Activated CD4-positive, alpha-beta T cell treated with anti-CD3 and anti-CD28 coated beads, Interleukin-2, amount 10 ng/mL, durations not matched to agents 24 days and 14 days (primary cell): ENCODE measurements around the gene C6orf132. TPM values are rescaled to one million over a fixed set of nuclear protein-coding genes. Genes with fewer than 3 reads are reported as not detected.

ENCODE experiments used
- DNase-seq: peaks from one replicate; pipeline ENCODE4 v3.0.0; 2022
- H3K27ac Mint-ChIP-seq: one replicate; pipeline ENCODE4 v1.8.0; 2022; ENCODE audit warnings: mild to moderate bottlenecking, mixed read lengths
- H3K27me3 Mint-ChIP-seq: one replicate; pipeline ENCODE4 v1.8.0; 2022; ENCODE audit warnings: mixed read lengths
- H3K36me3 Mint-ChIP-seq: one replicate; pipeline ENCODE4 v1.8.0; 2022; ENCODE audit warnings: low read depth, mild to moderate bottlenecking, mixed read lengths
- H3K4me1 Mint-ChIP-seq: one replicate; pipeline ENCODE4 v1.8.0; 2021; ENCODE audit warnings: mixed read lengths
- H3K4me3 Mint-ChIP-seq: one replicate; pipeline ENCODE4 v1.8.0; 2022; ENCODE audit warnings: mild to moderate bottlenecking, moderate library complexity, mixed read lengths
- H3K9me3 Mint-ChIP-seq: one replicate; pipeline ENCODE4 v1.8.0; 2021; ENCODE audit warnings: mixed read lengths
- intact Hi-C: fragments of 100-400 bp; cut with micrococcal nuclease; formaldehyde crosslinking; loops from one replicate; pipeline ENCODE4 v1.15.1; 2023
- total RNA-seq: library from RNA; stranded (reverse); gene quantifications from 2 replicates; pipeline ENCODE4 v1.2.3, GENCODE V29; 2022

C6orf132 gene
- total RNA-seq, 1 donor from 2014 or later = 0.40 TPM

GRCh38 chr6:42100029-42100901 lies 42.2 kb downstream of the C6orf132 start:
- intact Hi-C loops = loop anchor here (2.0 kb wide), 1 partner anchor 51 kb away; no protein-coding TSS in a partner anchor
- peak; percentile 66 for DNase-seq
- no peaks in the 10 kb centered on the region for H3K9me3 Mint-ChIP-seq
- no peaks in the 10 kb centered on the region for H3K36me3 Mint-ChIP-seq
- peak overlapping the region; percentile 86 for H3K27ac Mint-ChIP-seq
- H3K4me1 Mint-ChIP-seq = peaks cover 37% of the 10 kb centered on the region
- peak overlapping the region; percentile 61 for H3K4me3 Mint-ChIP-seq
- H3K27me3 Mint-ChIP-seq = no peaks in the 10 kb centered on the region

- Mint-ChIP-seq H3K4me1 (peaks cover 37% of the 10 kb centered on the region), H3K27me3 (no peaks in the 10 kb centered on the region), H3K27ac (peak overlapping the region; percentile 86), H3K36me3 (no peaks in the 10 kb centered on the region), H3K4me3 (peak overlapping the region; percentile 61), H3K9me3 (no peaks in the 10 kb centered on the region)
- DNase-seq = peak; percentile 65
- intact Hi-C loops = loop anchor here (2.0 kb wide), 1 partner anchor 51 kb away; no protein-coding TSS in a partner anchor
Measured at GRCh38 chr6:42099340-42100028, 42.9 kb downstream of the C6orf132 start.

- Mint-ChIP-seq H3K36me3 (no peaks in the 10 kb centered on the region), H3K27me3 (no peaks in the 10 kb centered on the region), H3K4me1 (peaks cover 21% of the 10 kb centered on the region), H3K27ac (no peak overlapping the region), H3K9me3 (no peaks in the 10 kb centered on the region), H3K4me3 (no peak overlapping the region)
- intact Hi-C loops = no loop called here
- DNase-seq = no peak
Measured at GRCh38 chr6:42095776-42096541, 46.5 kb downstream of the C6orf132 start.

- Mint-ChIP-seq H3K4me3 (no peak overlapping the region), H3K27ac (no peak overlapping the region), H3K36me3 (no peaks in the 10 kb centered on the region), H3K27me3 (no peaks in the 10 kb centered on the region), H3K9me3 (no peaks in the 10 kb centered on the region), H3K4me1 (peaks cover 15% of the 10 kb centered on the region)
- intact Hi-C loops = no loop called here
- no peak for DNase-seq
Measured at GRCh38 chr6:42095094-42095493, 47.3 kb downstream of the C6orf132 start.

GRCh38 chr6:42093582-42094329 lies 48.7 kb downstream of the C6orf132 start:
- Mint-ChIP-seq H3K27me3 (no peaks in the 10 kb centered on the region), H3K36me3 (no peaks in the 10 kb centered on the region), H3K27ac (no peak overlapping the region), H3K9me3 (no peaks in the 10 kb centered on the region), H3K4me3 (no peak overlapping the region), H3K4me1 (peaks cover 8% of the 10 kb centered on the region)
- DNase-seq = no peak
- intact Hi-C loops = no loop called here

- H3K4me1 Mint-ChIP-seq = peaks cover 2% of the 10 kb centered on the region
- H3K27ac Mint-ChIP-seq = no peak overlapping the region
- H3K4me3 Mint-ChIP-seq = no peak overlapping the region
- intact Hi-C loops = no loop called here
- no peaks in the 10 kb centered on the region for H3K27me3 Mint-ChIP-seq
- H3K9me3 Mint-ChIP-seq = no peaks in the 10 kb centered on the region
- DNase-seq = no peak
- H3K36me3 Mint-ChIP-seq = peaks cover under 1% of the 10 kb centered on the region
Measured at GRCh38 chr6:42091718-42092023, 50.7 kb downstream of the C6orf132 start.

GRCh38 chr6:42090819-42091717 lies 51.4 kb downstream of the C6orf132 start:
- H3K27me3 Mint-ChIP-seq = no peaks in the 10 kb centered on the region

GRCh38 chr6:42088101-42088591 lies 54.3 kb downstream of the C6orf132 start:
- no peak for DNase-seq
- H3K4me3 Mint-ChIP-seq = no peak overlapping the region
- H3K36me3 Mint-ChIP-seq = peaks cover 3% of the 10 kb centered on the region
- intact Hi-C loops = no loop called here
- no peak overlapping the region for H3K27ac Mint-ChIP-seq
- H3K9me3 Mint-ChIP-seq = no peaks in the 10 kb centered on the region
- H3K4me1 Mint-ChIP-seq = peaks cover 1% of the 10 kb centered on the region
- H3K27me3 Mint-ChIP-seq = no peaks in the 10 kb centered on the region

More at GRCh38 chr6:42090819-42091717, 51.4 kb downstream of the C6orf132 start:
- no peaks in the 10 kb centered on the region for H3K9me3 Mint-ChIP-seq
- no peak overlapping the region for H3K27ac Mint-ChIP-seq
- no peak overlapping the region for H3K4me3 Mint-ChIP-seq
- no peak for DNase-seq
- H3K4me1 Mint-ChIP-seq = no peaks in the 10 kb centered on the region
- H3K36me3 Mint-ChIP-seq = peaks cover 3% of the 10 kb centered on the region
- intact Hi-C loops = no loop called here

- Mint-ChIP-seq H3K27me3 (no peaks in the 10 kb centered on the region), H3K4me1 (peaks cover 1% of the 10 kb centered on the region), H3K4me3 (no peak overlapping the region), H3K27ac (no peak overlapping the region), H3K9me3 (no peaks in the 10 kb centered on the region), H3K36me3 (peaks cover 10% of the 10 kb centered on the region)
- intact Hi-C loops = no loop called here
- no peak for DNase-seq
Measured at GRCh38 chr6:42086046-42087035, 56.1 kb downstream of the C6orf132 start.

- Mint-ChIP-seq H3K27ac (no peak overlapping the region), H3K27me3 (no peaks in the 10 kb centered on the region), H3K4me3 (no peak overlapping the region), H3K9me3 (no peaks in the 10 kb centered on the region), H3K4me1 (peaks cover 1% of the 10 kb centered on the region), H3K36me3 (peaks cover 13% of the 10 kb centered on the region)
- no peak for DNase-seq
- intact Hi-C loops = no loop called here
Measured at GRCh38 chr6:42084889-42085288, 57.5 kb downstream of the C6orf132 start.

- Mint-ChIP-seq H3K9me3 (no peaks in the 10 kb centered on the region), H3K36me3 (peaks cover 15% of the 10 kb centered on the region), H3K27me3 (no peaks in the 10 kb centered on the region), H3K4me1 (peaks cover 1% of the 10 kb centered on the region), H3K4me3 (no peak overlapping the region), H3K27ac (no peak overlapping the region)
- DNase-seq = no peak
- intact Hi-C loops = no loop called here
Measured at GRCh38 chr6:42083530-42083929, 58.9 kb downstream of the C6orf132 start.
